ENCODE measurements around the gene JRKL. TPM values are rescaled to one million over a fixed set of nuclear protein-coding genes. Genes with fewer than 3 reads are reported as not detected.

Gene JRKL
- total and polyA plus RNA-seq, 2 of the 13 experiments (the other 11 are each of a cell fraction or from before 2014, with no cell fraction given), result 3.2 to 4.5 TPM

- TF ChIP-seq AHDC1 (CRISPR knock-in tag; IDR thresholded peaks at IDR 0.05; ENCODE audit: borderline replicate concordance) (0 out of 2 replicates have a peak, but pooled peaks have one; percentile 47), ZNF331 (CRISPR knock-in tag; IDR thresholded peaks at IDR 0.05) (peak; percentile 51; the same call in 1 of the 2 replicates), TBX2 (CRISPR knock-in tag; IDR thresholded peaks at IDR 0.05; ENCODE audit: borderline replicate concordance) (peak; percentile 49; the same call in 1 of the 2 replicates), ZNF292 (CRISPR knock-in tag; IDR thresholded peaks at IDR 0.05; ENCODE audit: borderline replicate concordance, low read depth) (0 out of 2 replicates have a peak, but pooled peaks have one; percentile 51), ZNF563 (CRISPR knock-in tag; IDR thresholded peaks at IDR 0.05) (0 out of 2 replicates have a peak, but pooled peaks have one; percentile 37), STAG1 (CRISPR knock-in tag; IDR thresholded peaks at IDR 0.05) (no peak; the same call in 1 of the 2 replicates), ZBTB38 (CRISPR knock-in tag; IDR thresholded peaks at IDR 0.05) (peak; percentile 98), LBX2 (CRISPR knock-in tag; IDR thresholded peaks at IDR 0.05; ENCODE audit: borderline replicate concordance) (no peak), GLI4 (CRISPR knock-in tag; IDR thresholded peaks at IDR 0.05; ENCODE audit: borderline replicate concordance) (peak; percentile 52; the same call in 1 of the 2 replicates), ELF3 (CRISPR knock-in tag; IDR thresholded peaks at IDR 0.05) (peak; percentile 27; the same call in 1 of the 2 replicates), ZHX2 (IDR thresholded peaks at IDR 0.05; ENCODE audit: low read depth) (no peak), ZHX2 (CRISPR knock-in tag; IDR thresholded peaks at IDR 0.05; ENCODE audit: borderline replicate concordance) (no peak), KDM2A (CRISPR knock-in tag; IDR thresholded peaks at IDR 0.05; ENCODE audit: borderline replicate concordance, low read depth) (peak; percentile 67), CERS6 (CRISPR knock-in tag; IDR thresholded peaks at IDR 0.05) (no peak), ZNF737 (CRISPR knock-in tag; IDR thresholded peaks at IDR 0.05; ENCODE audit: borderline replicate concordance) (no peak)
These were observed 48.4 kb upstream of the JRKL start (continued) for GRCh38 chr11:96341211-96342013.

Measured in HepG2 (cell line).